ENCODE measurements around the gene KDR.

DNA sequence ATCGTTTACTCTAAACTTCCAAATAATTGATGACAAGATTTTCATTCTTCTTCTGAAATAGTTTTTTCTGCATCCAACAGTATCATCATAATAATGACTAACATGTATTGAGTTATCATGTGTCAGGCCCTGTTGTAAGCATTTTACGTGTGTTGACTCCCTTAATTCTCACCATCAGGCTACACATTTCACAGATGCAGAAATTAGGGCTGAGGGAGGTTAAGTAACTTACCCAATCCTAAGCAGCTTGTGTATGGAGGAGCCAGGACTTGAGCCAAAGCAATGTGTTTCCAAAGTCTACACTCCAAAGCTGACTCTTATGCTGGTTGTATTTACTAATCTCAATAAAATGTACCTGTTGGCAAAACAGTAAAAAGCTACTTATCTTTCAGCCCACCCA is 11.2 kb upstream of the KDR start:
- TF ChIP-seq CTCF (IDR thresholded peaks at IDR 0.05) (no peak), POLR2A (IDR thresholded peaks at IDR 0.05) (no peak)
